T-helper 1 cell treated with Interleukin-12 subunit alpha and Interleukin-12 subunit beta and Interleukin-4 antibody, amounts not matched to agents 30 ng/mL and 1 ng/mL, for 36 hours (primary cell): ENCODE results near the gene NSF. TPM values are rescaled to one million over a fixed set of nuclear protein-coding genes. Genes with fewer than 3 reads are reported as not detected.

ENCODE experiments used
- intact Hi-C: fragments of 100-400 bp; cut with micrococcal nuclease; formaldehyde crosslinking; loops from one replicate; pipeline ENCODE4 v1.15.1; 2024
- total RNA-seq: library from RNA; stranded (reverse); gene quantifications from 2 replicates; pipeline ENCODE4 v1.2.3, GENCODE V29; 2022

The NSF gene
- total RNA-seq, 1 donor from 2014 or later, result 43.7 TPM

GRCh38 chr17:46796524-46796923 is 206.1 kb downstream of the NSF start:
- intact Hi-C loops, result no loop called here

- intact Hi-C loops, result no loop called here
These were observed 206.6 kb downstream of the NSF start for GRCh38 chr17:46796956-46797530.

- intact Hi-C loops, result no loop called here
These were observed 210.1 kb downstream of the NSF start for GRCh38 chr17:46800573-46800972.

- intact Hi-C loops, result no loop called here
These were observed 212.3 kb downstream of the NSF start for GRCh38 chr17:46802800-46803199.

- intact Hi-C loops, result no loop called here
These were observed 213.1 kb downstream of the NSF start for GRCh38 chr17:46803544-46803943.

GRCh38 chr17:46805771-46806170 is 215.3 kb downstream of the NSF start:
- intact Hi-C loops, result no loop called here

Other genes with a start within 250 kb of the NSF start
- gene ARL17B, start 228.9 kb upstream of the NSF start, total RNA-seq, result 16.5 and 23.7 TPM in 2 replicates
- 9.1 and 9.6 TPM in 2 replicates for gene LRRC37A2, start 78.2 kb upstream of the NSF start, total RNA-seq
- 24.0 and 29.9 TPM in 2 replicates for gene ARL17A, start 11.0 kb upstream of the NSF start, total RNA-seq
- gene WNT3, start 228.0 kb downstream of the NSF start, total RNA-seq, result not detected in 2 replicates